ENCODE measurements around the gene TMEFF2. TPM values are rescaled to one million over a fixed set of nuclear protein-coding genes. Genes with fewer than 3 reads are reported as not detected.

TMEFF2 gene
- total RNA-seq, 2 experiments from 2014 or later = not detected

GRCh38 chr2:191907091-191907490, 287.6 kb downstream of the TMEFF2 start:
- peaks cover 3% of the 10 kb centered on the region for H3K4me1 Mint-ChIP-seq
- DNase-seq = no peak
- no peak overlapping the region for H3K4me3 Mint-ChIP-seq
- H3K27ac Mint-ChIP-seq = no peak overlapping the region
- no peaks in the 10 kb centered on the region for H3K36me3 Mint-ChIP-seq
- H3K9me3 Mint-ChIP-seq = no peaks in the 10 kb centered on the region
- peaks cover 6% of the 10 kb centered on the region for H3K27me3 Mint-ChIP-seq

GRCh38 chr2:191905336-191905735, 289.4 kb downstream of the TMEFF2 start:
- Mint-ChIP-seq H3K36me3 (no peaks in the 10 kb centered on the region), H3K27ac (no peak overlapping the region), H3K27me3 (peaks cover 6% of the 10 kb centered on the region), H3K9me3 (peaks cover 4% of the 10 kb centered on the region), H3K4me3 (no peak overlapping the region), H3K4me1 (peaks cover under 1% of the 10 kb centered on the region)
- no peak for DNase-seq

- Mint-ChIP-seq H3K27me3 (peaks cover 14% of the 10 kb centered on the region), H3K4me3 (no peak overlapping the region), H3K4me1 (no peaks in the 10 kb centered on the region), H3K27ac (no peak overlapping the region), H3K9me3 (peaks cover 4% of the 10 kb centered on the region), H3K36me3 (no peaks in the 10 kb centered on the region)
- no peak for DNase-seq
Observed at GRCh38 chr2:191901031-191901430, 293.7 kb downstream of the TMEFF2 start.

- H3K36me3 Mint-ChIP-seq = no peaks in the 10 kb centered on the region
- H3K27ac Mint-ChIP-seq = no peak overlapping the region
- no peak for DNase-seq
- H3K9me3 Mint-ChIP-seq = peaks cover 4% of the 10 kb centered on the region
- H3K27me3 Mint-ChIP-seq = peaks cover 8% of the 10 kb centered on the region
- no peak overlapping the region for H3K4me3 Mint-ChIP-seq
- peaks cover 2% of the 10 kb centered on the region for H3K4me1 Mint-ChIP-seq
Observed at GRCh38 chr2:191899410-191899809, 295.3 kb downstream of the TMEFF2 start.
